Stimulated activated CD8-positive, alpha-beta memory T cell treated with anti-CD3 and anti-CD28 coated beads, Interleukin-15, amount 100 ng/mL, for 1 hour (primary cell): ENCODE results near the gene SFPQ.
"Not testable (repeated sequence)": the region's sequence is repeated elsewhere in the genome, so short reads cannot be mapped to it uniquely, and the experiment has no call there.

Experiments
- DNase-seq: peaks from one replicate; pipeline ENCODE4 v3.0.0-alpha.2; 2020; ENCODE audit warnings: low read depth

SFPQ gene

GRCh38 chr1:35192853-35193664 lies at the start of gene SFPQ:
Gene SFPQ, minus strand, starts transcription at chr1:35193145. Its CDS starts 96 bp downstream, at chr1:35193049.
- DNase-seq, result peak; percentile 97

- DNase-seq, result not testable (repeated sequence)
Measured at GRCh38 chr1:35236772-35237171, 43.8 kb upstream of the SFPQ start.

- no peak for DNase-seq
Measured at GRCh38 chr1:35231287-35231686, 38.3 kb upstream of the SFPQ start.

GRCh38 chr1:35229587-35230360 lies 36.8 kb upstream of the SFPQ start:
- no peak for DNase-seq

- DNase-seq, result no peak
Measured at GRCh38 chr1:35226546-35226945, 33.6 kb upstream of the SFPQ start.

GRCh38 chr1:35223084-35223630 lies 30.2 kb upstream of the SFPQ start:
- DNase-seq, result no peak

- no peak for DNase-seq
Measured at GRCh38 chr1:35222322-35223083, 29.6 kb upstream of the SFPQ start.

- DNase-seq, result no peak
Measured at GRCh38 chr1:35220976-35221375, 28.0 kb upstream of the SFPQ start.

- no peak for DNase-seq
Measured at GRCh38 chr1:35215346-35215745, 22.4 kb upstream of the SFPQ start.

- DNase-seq, result no peak
Measured at GRCh38 chr1:35211120-35211414, 18.1 kb upstream of the SFPQ start.

GRCh38 chr1:35210321-35211119 lies 17.6 kb upstream of the SFPQ start:
- DNase-seq, result no peak

- DNase-seq, result no peak
Measured at GRCh38 chr1:35203295-35203694, 10.3 kb upstream of the SFPQ start.

GRCh38 chr1:35202048-35202719 lies 9.2 kb upstream of the SFPQ start:
- peak; percentile 39 for DNase-seq

- DNase-seq, result no peak
Measured at GRCh38 chr1:35201631-35202030, 8.7 kb upstream of the SFPQ start.

GRCh38 chr1:35192056-35192852 lies 691 bp downstream of the SFPQ start:
- DNase-seq, result peak; percentile 77

- no peak for DNase-seq
Measured at GRCh38 chr1:35191429-35192055, 1.4 kb downstream of the SFPQ start.

GRCh38 chr1:35190784-35191183 lies 2.2 kb downstream of the SFPQ start:
- DNase-seq, result no peak

GRCh38 chr1:35188578-35189392 lies 4.2 kb downstream of the SFPQ start:
- no peak for DNase-seq

GRCh38 chr1:35187816-35188342 lies 5.1 kb downstream of the SFPQ start:
- no peak for DNase-seq
